Left lung (tissue), 10 donors: Measurements from ENCODE around the gene SRSF12. TPM values are rescaled to one million over a fixed set of nuclear protein-coding genes. Genes with fewer than 3 reads are reported as not detected.
"Not testable (repeated sequence)": the region's sequence is repeated elsewhere in the genome, so short reads cannot be mapped to it uniquely, and the experiment has no call there.

Experiments
- ATAC-seq: fragments of 200-7000 bp; cut with Tn5 transposase; one replicate; pipeline ENCODE4 v1.9.1; 2020; ENCODE audit warnings: moderate library complexity
- DNase-seq, 4 donors: peaks; one replicate each; pipeline ENCODE4 v3.0.0-alpha.2; 2013 to 2020
- H3K27ac ChIP-seq, 2 donors: fragments of 200-600 bp; sonication (generic) in 1 of 2; one replicate each; pipeline versions ENCODE4 v1.5.0 to v1.8.0; 2020 to 2021
- H3K27me3 ChIP-seq, 2 donors: fragments of 200-600 bp; sonication (generic) in 1 of 2; one replicate each; pipeline versions ENCODE4 v1.5.0 to v1.8.0; 2020 to 2021
- H3K36me3 ChIP-seq, 2 donors: fragments of 200-600 bp; sonication (generic) in 1 of 2; one replicate each; pipeline versions ENCODE4 v1.5.0 to v1.8.0; 2020 to 2021
- H3K4me1 ChIP-seq, 2 donors: fragments of 200-600 bp; one replicate each; pipeline ENCODE4 v1.8.0; 2021
- H3K4me3 ChIP-seq, 2 donors: fragments of 200-600 bp; sonication (generic) in 1 of 2; one replicate each; pipeline versions ENCODE4 v1.5.0 to v1.8.0; 2020 to 2021; ENCODE audit warnings: mild to moderate bottlenecking in 1 of 2
- H3K9me3 ChIP-seq, 2 donors: fragments of 200-600 bp; sonication (generic) in 1 of 2; one replicate each; pipeline versions ENCODE4 v1.5.0 to v1.8.0; 2020 to 2021
- intact Hi-C, 2 donors: fragments of 100-400 bp; cut with DNase I; formaldehyde crosslinking; loops; one replicate each; pipeline versions ENCODE4 v1.11.2 to v1.14.2; 2022
- polyA plus RNA-seq, 6 donors: library from polyadenylated mRNA; unstranded; fragments of 120-200 nt; gene quantifications; one replicate each; pipeline ENCODE4 v1.2.1, GENCODE V29; 2013; ENCODE audit not compliant: insufficient read length in 6 of 6
- total RNA-seq, 2 donors: library from RNA; stranded (reverse); fragmentation: NEBNext Ultra II Directional; extraction: Animal tissue kit (Norgen Biotek cat#: 25700); gene quantifications; one replicate each; pipeline ENCODE4 v1.2.1, GENCODE V29; 2021
- TF ChIP-seq, protein P1 (sequence below), 2 donors: fragments of 200-600 bp; sonication (generic) in 1 of 2; IDR thresholded peaks; one replicate each; pipeline versions ENCODE4 v1.5.0 to v1.8.0; 2021; ENCODE audit warnings: antibody characterized with exemption in 2 of 2
- donor health status: DM: no; HTN: yes; CAD: no.
- donor health status: DM: no; HTN: no; CAD: no.

Gene SRSF12
- total and polyA plus RNA-seq, 8 donors, result 0.63 to 12.5 (median 9.6) TPM

DNA sequence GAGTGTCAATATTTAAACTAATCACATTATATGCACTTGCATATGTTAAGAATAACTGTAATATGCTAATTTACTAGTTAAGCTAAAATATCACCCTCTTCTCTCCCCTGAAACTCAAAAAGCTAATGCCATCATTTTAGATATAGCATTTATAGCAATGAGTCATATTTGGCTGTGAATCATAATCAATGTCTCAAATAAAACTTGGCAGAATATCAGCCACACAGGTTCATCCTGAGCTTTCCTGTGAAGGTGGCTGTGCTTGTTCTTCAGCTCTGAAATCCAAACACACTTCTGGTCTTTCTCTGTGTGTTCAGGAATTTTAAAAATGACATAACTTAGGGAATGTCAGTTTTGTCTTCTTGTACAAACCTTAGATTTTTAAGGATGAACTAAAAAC, 50.1 kb downstream of the SRSF12 start:
- TF ChIP-seq, protein P1, sequence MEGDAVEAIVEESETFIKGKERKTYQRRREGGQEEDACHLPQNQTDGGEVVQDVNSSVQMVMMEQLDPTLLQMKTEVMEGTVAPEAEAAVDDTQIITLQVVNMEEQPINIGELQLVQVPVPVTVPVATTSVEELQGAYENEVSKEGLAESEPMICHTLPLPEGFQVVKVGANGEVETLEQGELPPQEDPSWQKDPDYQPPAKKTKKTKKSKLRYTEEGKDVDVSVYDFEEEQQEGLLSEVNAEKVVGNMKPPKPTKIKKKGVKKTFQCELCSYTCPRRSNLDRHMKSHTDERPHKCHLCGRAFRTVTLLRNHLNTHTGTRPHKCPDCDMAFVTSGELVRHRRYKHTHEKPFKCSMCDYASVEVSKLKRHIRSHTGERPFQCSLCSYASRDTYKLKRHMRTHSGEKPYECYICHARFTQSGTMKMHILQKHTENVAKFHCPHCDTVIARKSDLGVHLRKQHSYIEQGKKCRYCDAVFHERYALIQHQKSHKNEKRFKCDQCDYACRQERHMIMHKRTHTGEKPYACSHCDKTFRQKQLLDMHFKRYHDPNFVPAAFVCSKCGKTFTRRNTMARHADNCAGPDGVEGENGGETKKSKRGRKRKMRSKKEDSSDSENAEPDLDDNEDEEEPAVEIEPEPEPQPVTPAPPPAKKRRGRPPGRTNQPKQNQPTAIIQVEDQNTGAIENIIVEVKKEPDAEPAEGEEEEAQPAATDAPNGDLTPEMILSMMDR (IDR thresholded peaks at IDR 0.05), result no peak
- peaks cover 0 to 16% of the 10 kb centered on the region in 2 donors for H3K4me1 ChIP-seq
- intact Hi-C loops, result no loop called here
- no peaks in the 10 kb centered on the region for H3K27me3 ChIP-seq
- H3K27ac ChIP-seq, result no peak overlapping the region
- ATAC-seq (no peak), DNase-seq (no peak)
- no peaks in the 10 kb centered on the region for H3K36me3 ChIP-seq
- no peak overlapping the region for H3K4me3 ChIP-seq
- no peaks in the 10 kb centered on the region for H3K9me3 ChIP-seq

DNA sequence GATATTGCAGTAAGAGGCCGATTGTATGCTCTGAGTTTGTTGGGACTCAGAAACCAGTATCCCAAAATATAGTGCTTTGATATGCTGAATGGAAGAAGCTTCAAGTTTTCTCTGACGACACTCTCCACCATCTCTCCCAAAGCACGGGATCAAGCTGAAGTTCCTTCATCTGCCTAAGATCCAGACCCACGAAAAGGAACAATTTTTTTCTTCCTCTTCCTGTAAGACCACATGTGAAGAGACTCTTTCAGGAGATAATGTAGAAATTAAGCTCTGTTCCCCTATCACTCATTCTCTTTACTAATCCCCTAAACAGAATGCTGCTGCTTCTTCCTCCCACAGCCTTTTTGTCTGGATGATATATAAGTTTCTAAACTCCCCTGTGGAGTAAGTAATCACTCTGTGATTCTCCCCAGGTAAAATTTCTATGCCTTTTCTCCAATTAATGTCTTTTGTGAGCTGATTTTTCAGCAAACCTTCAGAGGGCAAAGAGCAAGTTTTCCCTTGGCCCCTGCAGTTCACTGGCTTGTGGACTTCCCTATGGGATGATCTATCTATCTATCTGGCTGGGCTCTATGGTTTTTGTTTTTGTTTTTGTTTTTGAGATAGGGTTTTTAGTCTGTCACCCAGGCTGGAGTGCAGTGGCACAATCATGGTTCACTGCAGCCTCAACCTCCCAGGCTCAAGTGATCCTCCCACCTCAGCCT, 50.8 kb downstream of the SRSF12 start:
- Histone ChIP-seq H3K27ac (no peak overlapping the region), H3K27me3 (no peaks in the 10 kb centered on the region), H3K9me3 (no peaks in the 10 kb centered on the region), H3K4me1 (peaks cover 0 to 11% of the 10 kb centered on the region in 2 donors), H3K36me3 (no peaks in the 10 kb centered on the region), H3K4me3 (no peak overlapping the region)
- TF ChIP-seq, protein P1 (IDR thresholded peaks at IDR 0.05), result no peak
- intact Hi-C loops, result no loop called here
- DNase-seq (no peak), ATAC-seq (peak; percentile 49)

DNA sequence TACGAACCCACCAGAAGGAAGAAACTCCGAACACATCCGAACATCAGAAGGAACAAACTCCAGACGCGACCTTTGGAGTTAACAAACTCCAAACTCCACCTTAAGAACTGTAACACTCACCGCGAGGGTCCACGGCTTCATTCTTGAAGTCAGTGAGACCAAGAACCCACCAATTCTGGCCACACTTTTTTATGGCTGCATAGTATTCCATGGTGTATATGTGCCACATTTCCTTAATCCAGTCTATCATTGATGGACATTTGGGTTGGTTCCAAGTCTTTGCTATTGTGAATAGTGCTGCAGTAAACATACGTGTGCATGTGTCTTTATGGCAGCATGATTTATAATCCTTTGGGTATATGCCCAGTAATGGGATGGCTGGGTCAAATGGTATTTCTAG, 51.8 kb downstream of the SRSF12 start:
- H3K27me3 ChIP-seq, H3K9me3 ChIP-seq, intact Hi-C loops, H3K36me3 ChIP-seq, ATAC-seq, DNase-seq, H3K4me3 ChIP-seq, H3K27ac ChIP-seq: not testable (repeated sequence)
- peaks cover 0 to 11% of the 10 kb centered on the region in 2 donors for H3K4me1 ChIP-seq

DNA sequence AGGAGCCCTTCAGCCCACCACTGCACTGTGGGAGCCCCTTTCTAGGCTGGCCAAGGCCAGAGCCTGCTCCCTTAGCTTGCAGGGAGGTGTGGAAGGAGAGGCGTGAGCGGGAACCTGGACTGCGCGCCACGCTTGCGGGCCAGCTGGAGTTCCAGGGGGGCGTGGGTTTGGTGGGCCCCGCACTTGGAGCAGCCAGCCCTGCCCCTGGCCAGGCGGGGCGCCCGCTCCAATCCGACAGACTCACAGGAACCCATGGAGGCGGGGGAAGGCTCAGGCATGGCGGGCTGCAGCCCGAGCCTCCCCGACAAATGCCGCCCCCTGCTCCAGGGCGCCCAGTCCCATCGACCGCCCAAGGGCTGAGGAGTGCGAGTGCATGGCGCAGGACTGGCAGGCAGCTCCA, 52.9 kb downstream of the SRSF12 start:
- H3K9me3 ChIP-seq, DNase-seq, H3K27me3 ChIP-seq, H3K4me3 ChIP-seq, ATAC-seq, H3K27ac ChIP-seq, H3K36me3 ChIP-seq, intact Hi-C loops: not testable (repeated sequence)
- peaks cover 0 to 11% of the 10 kb centered on the region in 2 donors for H3K4me1 ChIP-seq

DNA sequence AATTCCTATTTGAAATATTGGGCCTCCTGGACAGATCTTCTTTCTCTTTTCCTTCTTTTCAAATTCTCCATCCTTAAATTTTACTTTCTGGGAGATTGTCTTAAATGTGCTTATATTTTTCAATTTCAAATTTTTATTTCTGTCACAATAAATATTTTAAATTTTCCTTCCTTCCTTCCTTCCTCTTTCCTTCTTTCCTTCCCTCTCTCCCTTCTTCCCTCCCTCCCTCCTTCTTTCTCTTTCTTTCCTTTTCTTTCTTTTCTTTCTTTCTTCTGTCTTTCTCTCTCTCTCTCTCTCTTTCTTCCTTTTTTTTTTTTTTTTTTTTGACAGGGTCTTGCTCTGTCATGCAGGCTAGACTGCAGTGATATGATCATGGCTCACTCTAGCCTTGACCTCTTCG, 54.0 kb downstream of the SRSF12 start:
- ATAC-seq (no peak), DNase-seq (no peak)
- Histone ChIP-seq H3K36me3 (no peaks in the 10 kb centered on the region), H3K4me3 (no peak overlapping the region), H3K27ac (no peak overlapping the region), H3K9me3 (no peaks in the 10 kb centered on the region), H3K27me3 (no peaks in the 10 kb centered on the region), H3K4me1 (peaks cover 0 to 11% of the 10 kb centered on the region in 2 donors)
- TF ChIP-seq, protein P1 (IDR thresholded peaks at IDR 0.05), result no peak
- intact Hi-C loops, result no loop called here

DNA sequence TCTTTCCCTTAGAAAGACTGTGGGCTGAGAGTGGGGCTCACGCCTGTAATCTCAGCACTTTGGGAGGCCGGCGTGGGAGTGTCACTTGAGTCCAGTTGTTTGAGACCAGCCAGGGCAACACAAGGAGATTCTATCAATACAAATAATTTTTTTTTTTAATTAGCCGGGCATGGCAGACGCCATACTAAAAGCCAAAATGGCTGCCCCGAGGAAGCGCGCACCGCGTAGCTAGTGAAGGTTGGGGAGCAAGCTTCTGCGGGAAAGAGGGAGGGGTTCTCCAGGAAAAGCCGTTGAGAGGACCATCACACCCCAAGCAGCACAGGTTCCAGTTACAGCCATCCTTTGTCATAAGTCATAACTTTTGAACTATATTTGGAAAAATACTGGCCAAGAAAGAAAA, 58.6 kb downstream of the SRSF12 start:
- no peaks in the 10 kb centered on the region for H3K9me3 ChIP-seq
- no peak overlapping the region for H3K27ac ChIP-seq
- no peak for ATAC-seq
- TF ChIP-seq, protein P1 (IDR thresholded peaks at IDR 0.05), result no peak
- no peaks in the 10 kb centered on the region for H3K36me3 ChIP-seq
- H3K4me1 ChIP-seq, result no peaks in the 10 kb centered on the region
- intact Hi-C loops, result no loop called here
- no peak for DNase-seq
- no peaks in the 10 kb centered on the region for H3K27me3 ChIP-seq
- no peak overlapping the region for H3K4me3 ChIP-seq
